HEK293 (cell line): ENCODE data around the gene DNAJC5.

ENCODE experiments used
- KLF10 ChIP-seq: fragments of 450-650 bp; IDR thresholded peaks from 2 replicates; pipeline ENCODE4 v1.5.1; 2018; ENCODE audit warnings: missing biosample characterization, mild to moderate bottlenecking, missing genetic modification characterization
- KLF9 ChIP-seq: fragments of 450-650 bp; formaldehyde crosslinking; IDR thresholded peaks from 2 replicates; pipeline ENCODE4 v1.5.1; 2016; ENCODE audit warnings: missing biosample characterization, missing genetic modification characterization, low read depth
- PRDM1 ChIP-seq: fragments of 450-650 bp; formaldehyde crosslinking; IDR thresholded peaks from 2 replicates; pipeline ENCODE4; 2016; ENCODE audit warnings: missing biosample characterization, missing genetic modification characterization
- SETDB1 ChIP-seq: IDR thresholded peaks from one replicate; pipeline ENCODE4 v1.6.1; 2017; ENCODE audit warnings: mild to moderate bottlenecking, low read length, moderate library complexity, mixed read lengths; ENCODE audit not compliant: insufficient read length
- WT1 ChIP-seq: fragments of 450-650 bp; formaldehyde crosslinking; IDR thresholded peaks from 2 replicates; pipeline ENCODE4 v1.5.1; 2016; ENCODE audit warnings: missing biosample characterization, missing genetic modification characterization
- YY2 ChIP-seq: fragments of 450-650 bp; formaldehyde crosslinking; IDR thresholded peaks from 2 replicates; pipeline ENCODE4 v1.5.1; 2016; ENCODE audit warnings: missing biosample characterization, missing genetic modification characterization
- ZBTB7A ChIP-seq: fragments of 450-650 bp; formaldehyde crosslinking; IDR thresholded peaks from 2 replicates; pipeline ENCODE4 v1.5.1; 2016; ENCODE audit warnings: low read depth, missing biosample characterization, missing genetic modification characterization
- ZNF19 ChIP-seq: fragments of 450-650 bp; formaldehyde crosslinking; IDR thresholded peaks from 2 replicates; pipeline ENCODE4; 2016; ENCODE audit warnings: missing biosample characterization, missing genetic modification characterization, low read depth
- ZNF211 ChIP-seq: fragments of 450-650 bp; formaldehyde crosslinking; IDR thresholded peaks from 2 replicates; pipeline ENCODE4 v1.5.1; 2016; ENCODE audit warnings: low read depth, missing biosample characterization, missing genetic modification characterization
- ZNF221 ChIP-seq: fragments of 450-650 bp; formaldehyde crosslinking; IDR thresholded peaks from 2 replicates; pipeline ENCODE4 v1.5.1; 2017; ENCODE audit warnings: missing biosample characterization, missing genetic modification characterization, borderline replicate concordance
- ZNF354C ChIP-seq: fragments of 450-650 bp; formaldehyde crosslinking; IDR thresholded peaks from 2 replicates; pipeline ENCODE4 v1.5.1; 2016; ENCODE audit warnings: missing biosample characterization, missing genetic modification characterization, low read depth, borderline replicate concordance
- ZNF416 ChIP-seq: fragments of 450-650 bp; formaldehyde crosslinking; IDR thresholded peaks from 2 replicates; pipeline ENCODE4 v1.5.1; 2016; ENCODE audit warnings: missing biosample characterization, missing genetic modification characterization
- ZNF629 ChIP-seq: fragments of 450-650 bp; formaldehyde crosslinking; IDR thresholded peaks from 2 replicates; pipeline ENCODE4 v1.5.1; 2017; ENCODE audit warnings: missing biosample characterization, missing genetic modification characterization
- ZNF660 ChIP-seq: fragments of 450-650 bp; IDR thresholded peaks from 2 replicates; pipeline ENCODE4 v1.5.1; 2018; ENCODE audit warnings: missing biosample characterization, mild to moderate bottlenecking, missing genetic modification characterization
- TF ChIP-seq, protein P1 (sequence below): fragments of 450-650 bp; formaldehyde crosslinking; IDR thresholded peaks from 2 replicates; pipeline ENCODE4 v1.5.1; 2017; ENCODE audit warnings: missing biosample characterization, missing genetic modification characterization
- TF ChIP-seq, protein P2 (sequence below): fragments of 450-650 bp; formaldehyde crosslinking; conservative IDR thresholded peaks from 2 replicates; pipeline ENCODE4 v1.5.1; 2016; ENCODE audit warnings: low read depth, missing biosample characterization, missing genetic modification characterization
- TF ChIP-seq, protein P3 (sequence below): fragments of 450-650 bp; formaldehyde crosslinking; IDR thresholded peaks from 2 replicates; pipeline ENCODE4 v1.5.1; 2016; ENCODE audit warnings: missing biosample characterization, missing genetic modification characterization
- TF ChIP-seq, protein P4 (sequence below): fragments of 450-650 bp; formaldehyde crosslinking; IDR thresholded peaks from 2 replicates; pipeline ENCODE4 v1.5.1; 2016; ENCODE audit warnings: missing biosample characterization, missing genetic modification characterization
- TF ChIP-seq, protein P5 (sequence below): fragments of 450-650 bp; formaldehyde crosslinking; IDR thresholded peaks from 2 replicates; pipeline ENCODE4 v1.5.1; 2016; ENCODE audit warnings: missing biosample characterization, missing genetic modification characterization
- TF ChIP-seq, protein P6 (sequence below): fragments of 450-650 bp; formaldehyde crosslinking; IDR thresholded peaks from 2 replicates; pipeline ENCODE4 v1.5.1; 2016; ENCODE audit warnings: missing biosample characterization, missing genetic modification characterization

DNAJC5 gene

DNA sequence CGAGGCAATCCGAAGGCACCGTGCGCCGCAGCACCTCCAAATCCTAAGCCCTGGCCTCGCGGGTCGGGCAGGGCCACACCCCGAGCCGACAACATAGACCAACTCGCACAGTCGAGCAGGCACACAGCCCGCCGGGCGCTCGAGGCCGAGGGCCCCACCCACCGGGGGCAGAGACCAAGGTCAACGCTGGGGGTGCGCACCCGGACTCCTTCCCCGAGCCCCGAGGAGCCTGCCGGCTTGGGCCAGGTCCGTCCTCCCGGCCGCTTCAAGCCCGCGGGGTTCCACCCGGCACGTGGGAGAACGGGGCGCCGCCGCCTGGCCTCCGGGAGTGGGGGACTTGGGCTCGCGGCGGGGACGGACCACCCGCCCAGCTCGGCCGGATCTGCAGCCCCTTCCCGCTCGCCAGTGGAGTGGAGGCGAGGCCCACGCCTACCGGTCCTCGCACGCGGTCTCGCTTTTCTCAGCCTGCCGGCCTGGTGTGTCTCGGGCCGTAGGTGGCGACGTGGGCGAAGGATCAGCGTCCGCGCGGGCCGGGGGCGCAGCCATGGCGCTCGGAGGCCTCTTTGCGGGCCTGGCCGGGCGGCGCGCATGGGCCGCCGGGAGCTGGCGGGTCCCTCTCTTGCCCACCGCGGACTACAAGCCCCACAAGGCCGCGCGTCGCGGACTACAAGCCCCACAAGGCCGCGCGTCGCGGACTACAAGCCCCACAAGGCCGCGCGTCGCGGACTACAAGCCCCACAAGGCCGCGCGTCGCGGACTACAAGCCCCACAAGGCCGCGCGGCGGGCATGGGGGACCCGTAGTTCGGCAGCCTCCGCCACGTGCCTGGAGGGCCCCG, 61.1 kb downstream of the DNAJC5 start, which contains the start of gene UCKL1 (continued):
- TF ChIP-seq, protein P1, sequence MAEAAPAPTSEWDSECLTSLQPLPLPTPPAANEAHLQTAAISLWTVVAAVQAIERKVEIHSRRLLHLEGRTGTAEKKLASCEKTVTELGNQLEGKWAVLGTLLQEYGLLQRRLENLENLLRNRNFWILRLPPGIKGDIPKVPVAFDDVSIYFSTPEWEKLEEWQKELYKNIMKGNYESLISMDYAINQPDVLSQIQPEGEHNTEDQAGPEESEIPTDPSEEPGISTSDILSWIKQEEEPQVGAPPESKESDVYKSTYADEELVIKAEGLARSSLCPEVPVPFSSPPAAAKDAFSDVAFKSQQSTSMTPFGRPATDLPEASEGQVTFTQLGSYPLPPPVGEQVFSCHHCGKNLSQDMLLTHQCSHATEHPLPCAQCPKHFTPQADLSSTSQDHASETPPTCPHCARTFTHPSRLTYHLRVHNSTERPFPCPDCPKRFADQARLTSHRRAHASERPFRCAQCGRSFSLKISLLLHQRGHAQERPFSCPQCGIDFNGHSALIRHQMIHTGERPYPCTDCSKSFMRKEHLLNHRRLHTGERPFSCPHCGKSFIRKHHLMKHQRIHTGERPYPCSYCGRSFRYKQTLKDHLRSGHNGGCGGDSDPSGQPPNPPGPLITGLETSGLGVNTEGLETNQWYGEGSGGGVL (tag by site-specific recombination) = peak; percentile 32; the same call in 1 of the 2 replicates
- TF ChIP-seq SETDB1 (no peak), ZNF221 (tag by site-specific recombination) (no peak), KLF9 (tag by site-specific recombination) (peak; percentile 66; the same call in 1 of the 2 replicates), ZNF354C (tag by site-specific recombination) (no peak), KLF10 (0 out of 2 replicates have a peak, but pooled peaks have one; percentile 78), ZNF416 (tag by site-specific recombination) (no peak), ZNF19 (no peak), PRDM1 (tag by site-specific recombination) (no peak), WT1 (tag by site-specific recombination) (no peak), ZNF211 (tag by site-specific recombination) (no peak), ZNF629 (tag by site-specific recombination) (0 out of 2 replicates have a peak, but pooled peaks have one; percentile 10), ZBTB7A (tag by site-specific recombination) (no peak; the same call in 1 of the 2 replicates), YY2 (tag by site-specific recombination) (peak; percentile 80), ZNF660 (tag by site-specific recombination) (no peak)
- TF ChIP-seq, protein P2, sequence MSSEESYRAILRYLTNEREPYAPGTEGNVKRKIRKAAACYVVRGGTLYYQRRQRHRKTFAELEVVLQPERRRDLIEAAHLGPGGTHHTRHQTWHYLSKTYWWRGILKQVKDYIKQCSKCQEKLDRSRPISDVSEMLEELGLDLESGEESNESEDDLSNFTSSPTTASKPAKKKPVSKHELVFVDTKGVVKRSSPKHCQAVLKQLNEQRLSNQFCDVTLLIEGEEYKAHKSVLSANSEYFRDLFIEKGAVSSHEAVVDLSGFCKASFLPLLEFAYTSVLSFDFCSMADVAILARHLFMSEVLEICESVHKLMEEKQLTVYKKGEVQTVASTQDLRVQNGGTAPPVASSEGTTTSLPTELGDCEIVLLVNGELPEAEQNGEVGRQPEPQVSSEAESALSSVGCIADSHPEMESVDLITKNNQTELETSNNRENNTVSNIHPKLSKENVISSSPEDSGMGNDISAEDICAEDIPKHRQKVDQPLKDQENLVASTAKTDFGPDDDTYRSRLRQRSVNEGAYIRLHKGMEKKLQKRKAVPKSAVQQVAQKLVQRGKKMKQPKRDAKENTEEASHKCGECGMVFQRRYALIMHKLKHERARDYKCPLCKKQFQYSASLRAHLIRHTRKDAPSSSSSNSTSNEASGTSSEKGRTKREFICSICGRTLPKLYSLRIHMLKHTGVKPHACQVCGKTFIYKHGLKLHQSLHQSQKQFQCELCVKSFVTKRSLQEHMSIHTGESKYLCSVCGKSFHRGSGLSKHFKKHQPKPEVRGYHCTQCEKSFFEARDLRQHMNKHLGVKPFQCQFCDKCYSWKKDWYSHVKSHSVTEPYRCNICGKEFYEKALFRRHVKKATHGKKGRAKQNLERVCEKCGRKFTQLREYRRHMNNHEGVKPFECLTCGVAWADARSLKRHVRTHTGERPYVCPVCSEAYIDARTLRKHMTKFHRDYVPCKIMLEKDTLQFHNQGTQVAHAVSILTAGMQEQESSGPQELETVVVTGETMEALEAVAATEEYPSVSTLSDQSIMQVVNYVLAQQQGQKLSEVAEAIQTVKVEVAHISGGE (tag by site-specific recombination) = peak; percentile 75
- TF ChIP-seq, protein P3, sequence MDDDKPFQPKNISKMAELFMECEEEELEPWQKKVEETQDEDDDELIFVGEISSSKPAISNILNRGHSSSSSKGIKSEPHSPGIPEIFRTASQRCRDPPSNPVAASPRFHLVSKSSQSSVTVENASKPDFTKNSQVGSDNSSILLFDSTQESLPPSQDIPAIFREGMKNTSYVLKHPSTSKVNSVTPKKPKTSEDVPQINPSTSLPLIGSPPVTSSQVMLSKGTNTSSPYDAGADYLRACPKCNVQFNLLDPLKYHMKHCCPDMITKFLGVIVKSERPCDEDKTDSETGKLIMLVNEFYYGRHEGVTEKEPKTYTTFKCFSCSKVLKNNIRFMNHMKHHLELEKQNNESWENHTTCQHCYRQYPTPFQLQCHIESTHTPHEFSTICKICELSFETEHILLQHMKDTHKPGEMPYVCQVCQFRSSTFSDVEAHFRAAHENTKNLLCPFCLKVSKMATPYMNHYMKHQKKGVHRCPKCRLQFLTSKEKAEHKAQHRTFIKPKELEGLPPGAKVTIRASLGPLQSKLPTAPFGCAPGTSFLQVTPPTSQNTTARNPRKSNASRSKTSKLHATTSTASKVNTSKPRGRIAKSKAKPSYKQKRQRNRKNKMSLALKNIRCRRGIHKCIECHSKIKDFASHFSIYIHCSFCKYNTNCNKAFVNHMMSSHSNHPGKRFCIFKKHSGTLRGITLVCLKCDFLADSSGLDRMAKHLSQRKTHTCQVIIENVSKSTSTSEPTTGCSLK = no peak
- TF ChIP-seq, protein P4, sequence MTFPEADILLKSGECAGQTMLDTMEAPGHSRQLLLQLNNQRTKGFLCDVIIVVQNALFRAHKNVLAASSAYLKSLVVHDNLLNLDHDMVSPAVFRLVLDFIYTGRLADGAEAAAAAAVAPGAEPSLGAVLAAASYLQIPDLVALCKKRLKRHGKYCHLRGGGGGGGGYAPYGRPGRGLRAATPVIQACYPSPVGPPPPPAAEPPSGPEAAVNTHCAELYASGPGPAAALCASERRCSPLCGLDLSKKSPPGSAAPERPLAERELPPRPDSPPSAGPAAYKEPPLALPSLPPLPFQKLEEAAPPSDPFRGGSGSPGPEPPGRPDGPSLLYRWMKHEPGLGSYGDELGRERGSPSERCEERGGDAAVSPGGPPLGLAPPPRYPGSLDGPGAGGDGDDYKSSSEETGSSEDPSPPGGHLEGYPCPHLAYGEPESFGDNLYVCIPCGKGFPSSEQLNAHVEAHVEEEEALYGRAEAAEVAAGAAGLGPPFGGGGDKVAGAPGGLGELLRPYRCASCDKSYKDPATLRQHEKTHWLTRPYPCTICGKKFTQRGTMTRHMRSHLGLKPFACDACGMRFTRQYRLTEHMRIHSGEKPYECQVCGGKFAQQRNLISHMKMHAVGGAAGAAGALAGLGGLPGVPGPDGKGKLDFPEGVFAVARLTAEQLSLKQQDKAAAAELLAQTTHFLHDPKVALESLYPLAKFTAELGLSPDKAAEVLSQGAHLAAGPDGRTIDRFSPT (tag by site-specific recombination) = peak; percentile 13; the same call in 1 of the 2 replicates
- TF ChIP-seq, protein P5, sequence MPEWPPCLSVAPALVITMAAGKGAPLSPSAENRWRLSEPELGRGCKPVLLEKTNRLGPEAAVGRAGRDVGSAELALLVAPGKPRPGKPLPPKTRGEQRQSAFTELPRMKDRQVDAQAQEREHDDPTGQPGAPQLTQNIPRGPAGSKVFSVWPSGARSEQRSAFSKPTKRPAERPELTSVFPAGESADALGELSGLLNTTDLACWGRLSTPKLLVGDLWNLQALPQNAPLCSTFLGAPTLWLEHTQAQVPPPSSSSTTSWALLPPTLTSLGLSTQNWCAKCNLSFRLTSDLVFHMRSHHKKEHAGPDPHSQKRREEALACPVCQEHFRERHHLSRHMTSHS (tag by site-specific recombination) = no peak
- TF ChIP-seq, protein P6, sequence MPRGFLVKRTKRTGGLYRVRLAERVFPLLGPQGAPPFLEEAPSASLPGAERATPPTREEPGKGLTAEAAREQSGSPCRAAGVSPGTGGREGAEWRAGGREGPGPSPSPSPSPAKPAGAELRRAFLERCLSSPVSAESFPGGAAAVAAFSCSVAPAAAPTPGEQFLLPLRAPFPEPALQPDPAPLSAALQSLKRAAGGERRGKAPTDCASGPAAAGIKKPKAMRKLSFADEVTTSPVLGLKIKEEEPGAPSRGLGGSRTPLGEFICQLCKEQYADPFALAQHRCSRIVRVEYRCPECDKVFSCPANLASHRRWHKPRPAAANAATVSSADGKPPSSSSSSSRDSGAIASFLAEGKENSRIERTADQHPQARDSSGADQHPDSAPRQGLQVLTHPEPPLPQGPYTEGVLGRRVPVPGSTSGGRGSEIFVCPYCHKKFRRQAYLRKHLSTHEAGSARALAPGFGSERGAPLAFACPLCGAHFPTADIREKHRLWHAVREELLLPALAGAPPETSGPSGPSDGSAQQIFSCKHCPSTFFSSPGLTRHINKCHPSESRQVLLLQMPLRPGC (tag by site-specific recombination) = no peak
